Measurements from ENCODE around the gene GALNT2. TPM values are rescaled to one million over a fixed set of nuclear protein-coding genes. Genes with fewer than 3 reads are reported as not detected.

The GALNT2 gene
- total and polyA plus RNA-seq, 2 experiments from 2014 or later, result 17.8 to 48.3 TPM

DNA sequence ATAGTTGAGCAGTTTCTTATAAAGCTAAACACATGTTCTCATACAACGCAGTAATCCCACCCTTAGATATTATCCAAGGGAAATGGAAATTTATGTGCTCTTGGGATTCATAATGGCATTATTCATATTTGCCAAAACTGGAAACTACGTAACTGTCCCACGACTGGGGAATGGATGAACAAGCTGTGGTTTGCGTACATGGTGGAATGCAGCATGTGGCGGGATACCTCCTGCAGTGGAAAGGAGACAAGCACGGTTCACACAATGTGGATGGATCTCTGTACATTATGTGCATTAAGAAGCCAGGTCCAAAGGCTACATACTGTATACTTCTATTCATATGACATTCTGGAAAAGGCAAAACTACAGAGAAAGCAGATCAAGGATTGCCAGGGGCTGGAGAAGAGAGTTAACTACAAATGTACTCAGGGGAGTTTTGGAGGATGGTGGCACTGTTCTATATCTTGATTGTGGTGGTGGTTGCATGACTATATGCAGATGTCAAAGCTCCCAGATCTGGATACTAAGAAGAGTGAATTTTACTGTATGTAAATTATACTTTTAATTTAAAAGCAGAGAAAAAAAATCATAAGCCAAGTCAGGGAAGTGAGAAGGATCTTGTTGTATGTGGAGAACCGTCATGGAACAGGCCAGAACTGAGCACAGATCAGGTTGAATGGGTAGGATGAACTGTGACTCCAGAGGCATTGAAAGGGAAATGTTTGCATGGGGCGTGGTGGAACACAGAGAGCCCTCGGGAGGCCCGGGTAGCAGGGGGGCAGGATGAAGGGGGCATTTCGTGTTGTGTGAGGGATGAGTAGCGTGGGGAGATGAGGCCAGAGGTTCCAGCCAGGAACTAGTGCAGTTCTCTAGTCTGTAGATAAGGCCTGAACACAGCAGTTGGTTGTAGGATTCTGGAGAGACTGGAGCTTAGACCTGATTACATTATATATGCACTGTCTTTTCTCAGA, 90.7 kb downstream of the GALNT2 start (continued):
- TF ChIP-seq, protein P1, sequence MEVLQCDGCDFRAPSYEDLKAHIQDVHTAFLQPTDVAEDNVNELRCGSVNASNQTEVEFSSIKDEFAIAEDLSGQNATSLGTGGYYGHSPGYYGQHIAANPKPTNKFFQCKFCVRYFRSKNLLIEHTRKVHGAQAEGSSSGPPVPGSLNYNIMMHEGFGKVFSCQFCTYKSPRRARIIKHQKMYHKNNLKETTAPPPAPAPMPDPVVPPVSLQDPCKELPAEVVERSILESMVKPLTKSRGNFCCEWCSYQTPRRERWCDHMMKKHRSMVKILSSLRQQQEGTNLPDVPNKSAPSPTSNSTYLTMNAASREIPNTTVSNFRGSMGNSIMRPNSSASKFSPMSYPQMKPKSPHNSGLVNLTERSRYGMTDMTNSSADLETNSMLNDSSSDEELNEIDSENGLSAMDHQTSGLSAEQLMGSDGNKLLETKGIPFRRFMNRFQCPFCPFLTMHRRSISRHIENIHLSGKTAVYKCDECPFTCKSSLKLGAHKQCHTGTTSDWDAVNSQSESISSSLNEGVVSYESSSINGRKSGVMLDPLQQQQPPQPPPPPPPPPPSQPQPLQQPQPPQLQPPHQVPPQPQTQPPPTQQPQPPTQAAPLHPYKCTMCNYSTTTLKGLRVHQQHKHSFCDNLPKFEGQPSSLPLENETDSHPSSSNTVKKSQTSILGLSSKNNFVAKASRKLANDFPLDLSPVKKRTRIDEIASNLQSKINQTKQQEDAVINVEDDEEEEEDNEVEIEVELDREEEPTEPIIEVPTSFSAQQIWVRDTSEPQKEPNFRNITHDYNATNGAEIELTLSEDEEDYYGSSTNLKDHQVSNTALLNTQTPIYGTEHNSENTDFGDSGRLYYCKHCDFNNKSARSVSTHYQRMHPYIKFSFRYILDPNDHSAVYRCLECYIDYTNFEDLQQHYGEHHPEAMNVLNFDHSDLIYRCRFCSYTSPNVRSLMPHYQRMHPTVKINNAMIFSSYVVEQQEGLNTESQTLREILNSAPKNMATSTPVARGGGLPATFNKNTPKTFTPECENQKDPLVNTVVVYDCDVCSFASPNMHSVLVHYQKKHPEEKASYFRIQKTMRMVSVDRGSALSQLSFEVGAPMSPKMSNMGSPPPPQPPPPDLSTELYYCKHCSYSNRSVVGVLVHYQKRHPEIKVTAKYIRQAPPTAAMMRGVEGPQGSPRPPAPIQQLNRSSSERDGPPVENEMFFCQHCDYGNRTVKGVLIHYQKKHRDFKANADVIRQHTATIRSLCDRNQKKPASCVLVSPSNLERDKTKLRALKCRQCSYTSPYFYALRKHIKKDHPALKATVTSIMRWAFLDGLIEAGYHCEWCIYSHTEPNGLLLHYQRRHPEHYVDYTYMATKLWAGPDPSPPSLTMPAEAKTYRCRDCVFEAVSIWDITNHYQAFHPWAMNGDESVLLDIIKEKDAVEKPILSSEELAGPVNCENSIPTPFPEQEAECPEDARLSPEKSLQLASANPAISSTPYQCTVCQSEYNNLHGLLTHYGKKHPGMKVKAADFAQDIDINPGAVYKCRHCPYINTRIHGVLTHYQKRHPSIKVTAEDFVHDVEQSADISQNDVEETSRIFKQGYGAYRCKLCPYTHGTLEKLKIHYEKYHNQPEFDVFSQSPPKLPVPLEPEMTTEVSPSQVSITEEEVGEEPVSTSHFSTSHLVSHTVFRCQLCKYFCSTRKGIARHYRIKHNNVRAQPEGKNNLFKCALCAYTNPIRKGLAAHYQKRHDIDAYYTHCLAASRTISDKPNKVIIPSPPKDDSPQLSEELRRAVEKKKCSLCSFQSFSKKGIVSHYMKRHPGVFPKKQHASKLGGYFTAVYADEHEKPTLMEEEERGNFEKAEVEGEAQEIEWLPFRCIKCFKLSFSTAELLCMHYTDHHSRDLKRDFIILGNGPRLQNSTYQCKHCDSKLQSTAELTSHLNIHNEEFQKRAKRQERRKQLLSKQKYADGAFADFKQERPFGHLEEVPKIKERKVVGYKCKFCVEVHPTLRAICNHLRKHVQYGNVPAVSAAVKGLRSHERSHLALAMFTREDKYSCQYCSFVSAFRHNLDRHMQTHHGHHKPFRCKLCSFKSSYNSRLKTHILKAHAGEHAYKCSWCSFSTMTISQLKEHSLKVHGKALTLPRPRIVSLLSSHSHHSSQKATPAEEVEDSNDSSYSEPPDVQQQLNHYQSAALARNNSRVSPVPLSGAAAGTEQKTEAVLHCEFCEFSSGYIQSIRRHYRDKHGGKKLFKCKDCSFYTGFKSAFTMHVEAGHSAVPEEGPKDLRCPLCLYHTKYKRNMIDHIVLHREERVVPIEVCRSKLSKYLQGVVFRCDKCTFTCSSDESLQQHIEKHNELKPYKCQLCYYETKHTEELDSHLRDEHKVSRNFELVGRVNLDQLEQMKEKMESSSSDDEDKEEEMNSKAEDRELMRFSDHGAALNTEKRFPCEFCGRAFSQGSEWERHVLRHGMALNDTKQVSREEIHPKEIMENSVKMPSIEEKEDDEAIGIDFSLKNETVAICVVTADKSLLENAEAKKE (CRISPR knock-in tag; IDR thresholded peaks at IDR 0.05), result no peak
- no peak for TF ChIP-seq STAT1 (IDR thresholded peaks at IDR 0.05; ENCODE audit: unreplicated experiment)

GRCh38 chr1:230158415-230159291, 91.6 kb downstream of the GALNT2 start:
- no peak overlapping the region for H3K27ac Mint-ChIP-seq
- Histone ChIP-seq H3K36me3 (ENCODE audit: insufficient read depth) (no peaks in the 10 kb centered on the region), H3K79me2 (replicated peaks; ENCODE audit: insufficient read depth) (peaks cover 62% of the 10 kb centered on the region), H3K27me3 (ENCODE audit: insufficient read depth) (no peaks in the 10 kb centered on the region), H3K4me1 (ENCODE audit: insufficient read depth) (peaks cover 3% of the 10 kb centered on the region; the same call in 1 of the 2 replicates), H3K4me2 (no peak overlapping the region), H4K20me1 (replicated peaks; ENCODE audit: insufficient read depth) (peaks cover 6% of the 10 kb centered on the region), H2AFZ (no peak overlapping the region), H3K27ac (ENCODE audit: low read depth) (no peak overlapping the region), H3K9me2 (ENCODE audit: insufficient read depth) (peaks cover 20% of the 10 kb centered on the region; the same call in 1 of the 2 replicates), H3K4me3 (no peak overlapping the region), H3F3A (replicated peaks; ENCODE audit: low read depth) (no peaks in the 10 kb centered on the region)
- no peaks in the 10 kb centered on the region; the same call in 2 of the 3 replicates for H3K9me3 Mint-ChIP-seq
- TF ChIP-seq ZNF114 (CRISPR knock-in tag; IDR thresholded peaks at IDR 0.05) (no peak), EZH2phosphoT487 (IDR thresholded peaks at IDR 0.05; ENCODE audit: unreplicated experiment) (no peak), CREB1 (CRISPR knock-in tag; IDR thresholded peaks at IDR 0.05; ENCODE audit: low read depth) (no peak), EZH2 (IDR thresholded peaks at IDR 0.05; ENCODE audit: low read depth, unreplicated experiment) (no peak), ZNF331 (CRISPR knock-in tag; IDR thresholded peaks at IDR 0.05; ENCODE audit: low read depth) (no peak), NANOG (IDR thresholded peaks at IDR 0.05; ENCODE audit: borderline replicate concordance) (no peak), POLR2AphosphoS5 (IDR thresholded peaks at IDR 0.05; ENCODE audit: low read depth) (no peak), STAT1 (IDR thresholded peaks at IDR 0.05; ENCODE audit: unreplicated experiment) (no peak)
- TF ChIP-seq, protein P2, sequence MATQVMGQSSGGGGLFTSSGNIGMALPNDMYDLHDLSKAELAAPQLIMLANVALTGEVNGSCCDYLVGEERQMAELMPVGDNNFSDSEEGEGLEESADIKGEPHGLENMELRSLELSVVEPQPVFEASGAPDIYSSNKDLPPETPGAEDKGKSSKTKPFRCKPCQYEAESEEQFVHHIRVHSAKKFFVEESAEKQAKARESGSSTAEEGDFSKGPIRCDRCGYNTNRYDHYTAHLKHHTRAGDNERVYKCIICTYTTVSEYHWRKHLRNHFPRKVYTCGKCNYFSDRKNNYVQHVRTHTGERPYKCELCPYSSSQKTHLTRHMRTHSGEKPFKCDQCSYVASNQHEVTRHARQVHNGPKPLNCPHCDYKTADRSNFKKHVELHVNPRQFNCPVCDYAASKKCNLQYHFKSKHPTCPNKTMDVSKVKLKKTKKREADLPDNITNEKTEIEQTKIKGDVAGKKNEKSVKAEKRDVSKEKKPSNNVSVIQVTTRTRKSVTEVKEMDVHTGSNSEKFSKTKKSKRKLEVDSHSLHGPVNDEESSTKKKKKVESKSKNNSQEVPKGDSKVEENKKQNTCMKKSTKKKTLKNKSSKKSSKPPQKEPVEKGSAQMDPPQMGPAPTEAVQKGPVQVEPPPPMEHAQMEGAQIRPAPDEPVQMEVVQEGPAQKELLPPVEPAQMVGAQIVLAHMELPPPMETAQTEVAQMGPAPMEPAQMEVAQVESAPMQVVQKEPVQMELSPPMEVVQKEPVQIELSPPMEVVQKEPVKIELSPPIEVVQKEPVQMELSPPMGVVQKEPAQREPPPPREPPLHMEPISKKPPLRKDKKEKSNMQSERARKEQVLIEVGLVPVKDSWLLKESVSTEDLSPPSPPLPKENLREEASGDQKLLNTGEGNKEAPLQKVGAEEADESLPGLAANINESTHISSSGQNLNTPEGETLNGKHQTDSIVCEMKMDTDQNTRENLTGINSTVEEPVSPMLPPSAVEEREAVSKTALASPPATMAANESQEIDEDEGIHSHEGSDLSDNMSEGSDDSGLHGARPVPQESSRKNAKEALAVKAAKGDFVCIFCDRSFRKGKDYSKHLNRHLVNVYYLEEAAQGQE (IDR thresholded peaks at IDR 0.05; ENCODE audit: unreplicated experiment), result no peak
- H3K4me1 Mint-ChIP-seq, result peaks cover 17% of the 10 kb centered on the region
- no peaks in the 10 kb centered on the region for H3K27me3 Mint-ChIP-seq (ENCODE audit: insufficient read depth, low read depth, poor library complexity)
- ATAC-seq (no peak), DNase-seq (ENCODE audit: low spot score) (no peak)
- H3K36me3 Mint-ChIP-seq (ENCODE audit: low read depth), result peaks cover 5% of the 10 kb centered on the region
- no peak overlapping the region for H3K4me3 Mint-ChIP-seq

Data from GM23338 (cell line).